OCI-LY1 (cell line): ENCODE measurements around the gene STRIP1.
"Not testable (repeated sequence)": the region's sequence is repeated elsewhere in the genome, so short reads cannot be mapped to it uniquely, and the experiment has no call there.

Experiments
- H2AFZ ChIP-seq: fragments of 200-600 bp; sonication (generic), shearing (Covaris generic); 2 replicates; pipeline ENCODE4 v1.6.0; 2014; ENCODE audit warnings: antibody characterized with exemption, mild to moderate bottlenecking, low read length
- H3F3A ChIP-seq: fragments of 200-600 bp; sonication (generic), shearing (Covaris generic); 2 replicates; pipeline ENCODE4 v1.6.0; 2014; ENCODE audit warnings: mild to moderate bottlenecking, antibody characterized with exemption, low read length, moderate library complexity; ENCODE audit not compliant: insufficient read depth
- H3K27ac ChIP-seq: fragments of 200-600 bp; sonication (generic); 2 replicates; pipeline ENCODE4 v1.5.1; 2014; ENCODE audit warnings: low read length, mixed run types, mild to moderate bottlenecking, low read depth; ENCODE audit not compliant: poor library complexity, severe bottlenecking
- H3K27me3 ChIP-seq: fragments of 200-600 bp; sonication (generic); 2 replicates; pipeline ENCODE4 v1.6.0; 2014; ENCODE audit warnings: antibody characterized with exemption, mild to moderate bottlenecking, low read length, moderate library complexity; ENCODE audit not compliant: insufficient read depth
- H3K36me3 ChIP-seq: fragments of 200-600 bp; sonication (generic); 2 replicates; pipeline ENCODE4 v1.6.1; 2014; ENCODE audit warnings: mild to moderate bottlenecking, antibody characterized with exemption, low read length, moderate library complexity, mixed read lengths; ENCODE audit not compliant: insufficient read depth
- H3K4me1 ChIP-seq: fragments of 200-600 bp; sonication (generic); 2 replicates; pipeline ENCODE4 v1.5.1; 2014; ENCODE audit warnings: mild to moderate bottlenecking, low read length, moderate library complexity; ENCODE audit not compliant: insufficient read depth, severe bottlenecking
- H3K4me2 ChIP-seq: fragments of 200-600 bp; sonication (generic), shearing (Covaris generic); 2 replicates; pipeline ENCODE4 v1.6.1; 2014; ENCODE audit warnings: low read length
- H3K4me3 ChIP-seq: fragments of 200-600 bp; sonication (generic); 2 replicates; pipeline ENCODE4 v1.5.1; 2014; ENCODE audit warnings: low read length, low read depth, mild to moderate bottlenecking, mixed read lengths; ENCODE audit not compliant: poor library complexity, severe bottlenecking
- H3K79me2 ChIP-seq: fragments of 200-600 bp; shearing (Covaris generic); 2 replicates; pipeline ENCODE4 v1.6.1; 2016; ENCODE audit warnings: mixed run types, low read length, mixed read lengths; ENCODE audit not compliant: insufficient read depth
- H3K9ac ChIP-seq: fragments of 200-600 bp; sonication (generic), shearing (Covaris generic); 2 replicates; pipeline ENCODE4 v1.6.1; 2014; ENCODE audit warnings: mild to moderate bottlenecking, low read length, mixed read lengths
- H3K9me2 ChIP-seq: fragments of 200-600 bp; sonication (generic), shearing (Covaris generic); 2 replicates; pipeline ENCODE4 v1.6.1; 2014; ENCODE audit warnings: low read depth, mild to moderate bottlenecking, low read length, mixed read lengths
- H3K9me3 ChIP-seq: fragments of 200-600 bp; shearing (Covaris generic); 2 replicates; pipeline ENCODE4 v1.6.1; 2014; ENCODE audit warnings: low read length, mixed read lengths
- H4K20me1 ChIP-seq: fragments of 200-600 bp; sonication (generic), shearing (Covaris generic); 2 replicates; pipeline ENCODE4 v1.6.0; 2016; ENCODE audit warnings: mild to moderate bottlenecking, low read length; ENCODE audit not compliant: insufficient read depth
- CTCF ChIP-seq: fragments of 200-600 bp; sonication (generic), shearing (Covaris generic); IDR thresholded peaks from 2 replicates; pipeline ENCODE4 v1.5.1; 2017; ENCODE audit warnings: mild to moderate bottlenecking, antibody characterized with exemption, low read length, moderate library complexity, mixed read lengths
- EZH2 ChIP-seq: fragments of 200-600 bp; sonication (generic), shearing (Covaris generic); IDR thresholded peaks from 2 replicates; pipeline ENCODE4 v1.8.0; 2017; ENCODE audit warnings: borderline replicate concordance, mixed run types, mild to moderate bottlenecking, antibody characterized with exemption, low read length, moderate library complexity, mixed read lengths

STRIP1 gene

GRCh38 chr1:110070671-110071242, 36.3 kb downstream of the STRIP1 start, which contains the start of gene ALX3:
ALX3 (minus strand) TSS chr1:110070672; CDS start chr1:110070612, 60 bp downstream.
- H3F3A ChIP-seq: no peaks in the 10 kb centered on the region
- no peaks in the 10 kb centered on the region for H3K9me2 ChIP-seq
- H4K20me1 ChIP-seq: no peaks in the 10 kb centered on the region
- H3K36me3 ChIP-seq: no peaks in the 10 kb centered on the region
- no peaks in the 10 kb centered on the region for H3K4me1 ChIP-seq
- no peak within 1 kb of the TSS for H3K4me2 ChIP-seq
- H2AFZ ChIP-seq: no peak within 1 kb of the TSS
- H3K4me3 ChIP-seq: no peak within 1 kb of the TSS
- no peak within 1 kb of the TSS for H3K27ac ChIP-seq
- no peaks in the 10 kb centered on the region for H3K79me2 ChIP-seq
- no peaks in the 10 kb centered on the region for H3K9me3 ChIP-seq
- peaks cover 3% of the 10 kb centered on the region; the same call in 1 of the 2 replicates for H3K27me3 ChIP-seq
- TF ChIP-seq EZH2 (no peak), CTCF (no peak)
- no peak within 1 kb of the TSS for H3K9ac ChIP-seq

GRCh38 chr1:110074166-110074565, 39.7 kb downstream of the STRIP1 start:
- Histone ChIP-seq H3K4me1 (no peaks in the 10 kb centered on the region), H3K36me3 (no peaks in the 10 kb centered on the region), H3K79me2 (no peaks in the 10 kb centered on the region), H4K20me1 (no peaks in the 10 kb centered on the region), H3K27ac (no peak overlapping the region), H3K27me3 (0 out of 2 replicates have a peak, but pooled peaks cover 3% of the 10 kb centered on the region), H3F3A (no peaks in the 10 kb centered on the region), H3K9me2 (no peaks in the 10 kb centered on the region), H3K4me2 (no peak overlapping the region), H2AFZ (no peak overlapping the region), H3K9ac (no peak overlapping the region), H3K4me3 (no peak overlapping the region), H3K9me3 (no peaks in the 10 kb centered on the region)
- TF ChIP-seq EZH2 (no peak), CTCF (no peak)

- Histone ChIP-seq H3K9ac (no peak overlapping the region), H3K9me2 (no peaks in the 10 kb centered on the region), H2AFZ (no peak overlapping the region), H3K27me3 (0 out of 2 replicates have a peak, but pooled peaks cover 3% of the 10 kb centered on the region), H3K27ac (no peak overlapping the region), H3K79me2 (no peaks in the 10 kb centered on the region), H4K20me1 (no peaks in the 10 kb centered on the region), H3F3A (no peaks in the 10 kb centered on the region), H3K4me3 (no peak overlapping the region), H3K9me3 (no peaks in the 10 kb centered on the region), H3K36me3 (no peaks in the 10 kb centered on the region), H3K4me1 (no peaks in the 10 kb centered on the region), H3K4me2 (no peak overlapping the region)
- TF ChIP-seq EZH2: no peak
- TF ChIP-seq CTCF: no peak
These were observed 42.5 kb downstream of the STRIP1 start for GRCh38 chr1:110076789-110077500.

- H3K27ac ChIP-seq, H3K9ac ChIP-seq, H3F3A ChIP-seq, H3K36me3 ChIP-seq, H3K79me2 ChIP-seq, H3K9me3 ChIP-seq, H4K20me1 ChIP-seq, H3K4me1 ChIP-seq, H3K4me2 ChIP-seq, H2AFZ ChIP-seq, H3K27me3 ChIP-seq, H3K9me2 ChIP-seq, H3K4me3 ChIP-seq: not testable (repeated sequence)
These were observed 45.6 kb downstream of the STRIP1 start for GRCh38 chr1:110079995-110080394.
